Posterior vena cava (tissue), 2 donors: ENCODE results near the gene STK32C. TPM values are rescaled to one million over a fixed set of nuclear protein-coding genes. Genes with fewer than 3 reads are reported as not detected.
A peak's percentile ranks its signal among the peaks of the same experiment; 100 is the strongest.

Experiments used
- DNase-seq: peaks from one replicate; pipeline ENCODE4 v3.0.0-alpha.2; 2020; ENCODE audit warnings: low spot score
- intact Hi-C, 2 donors: fragments of 100-400 bp; cut with DNase I; formaldehyde crosslinking; loops; one replicate each; pipeline versions ENCODE4 v1.14.1 to v1.14.2; 2022 to 2023
- total RNA-seq, 2 donors: library from RNA; stranded (reverse); fragmentation: NEBNext Ultra II Directional; extraction: Animal tissue kit (Norgen Biotek cat#: 25700); gene quantifications; one replicate each; pipeline ENCODE4 v1.2.1, GENCODE V29; 2021
- donor health status: DM: yes; HTN: yes; CAD: no.
- donor health status: DM: yes; HTN: yes; CAD: no.

Gene STK32C
- total RNA-seq, 2 donors from 2014 or later, result 6.3 to 9.7 TPM

DNA sequence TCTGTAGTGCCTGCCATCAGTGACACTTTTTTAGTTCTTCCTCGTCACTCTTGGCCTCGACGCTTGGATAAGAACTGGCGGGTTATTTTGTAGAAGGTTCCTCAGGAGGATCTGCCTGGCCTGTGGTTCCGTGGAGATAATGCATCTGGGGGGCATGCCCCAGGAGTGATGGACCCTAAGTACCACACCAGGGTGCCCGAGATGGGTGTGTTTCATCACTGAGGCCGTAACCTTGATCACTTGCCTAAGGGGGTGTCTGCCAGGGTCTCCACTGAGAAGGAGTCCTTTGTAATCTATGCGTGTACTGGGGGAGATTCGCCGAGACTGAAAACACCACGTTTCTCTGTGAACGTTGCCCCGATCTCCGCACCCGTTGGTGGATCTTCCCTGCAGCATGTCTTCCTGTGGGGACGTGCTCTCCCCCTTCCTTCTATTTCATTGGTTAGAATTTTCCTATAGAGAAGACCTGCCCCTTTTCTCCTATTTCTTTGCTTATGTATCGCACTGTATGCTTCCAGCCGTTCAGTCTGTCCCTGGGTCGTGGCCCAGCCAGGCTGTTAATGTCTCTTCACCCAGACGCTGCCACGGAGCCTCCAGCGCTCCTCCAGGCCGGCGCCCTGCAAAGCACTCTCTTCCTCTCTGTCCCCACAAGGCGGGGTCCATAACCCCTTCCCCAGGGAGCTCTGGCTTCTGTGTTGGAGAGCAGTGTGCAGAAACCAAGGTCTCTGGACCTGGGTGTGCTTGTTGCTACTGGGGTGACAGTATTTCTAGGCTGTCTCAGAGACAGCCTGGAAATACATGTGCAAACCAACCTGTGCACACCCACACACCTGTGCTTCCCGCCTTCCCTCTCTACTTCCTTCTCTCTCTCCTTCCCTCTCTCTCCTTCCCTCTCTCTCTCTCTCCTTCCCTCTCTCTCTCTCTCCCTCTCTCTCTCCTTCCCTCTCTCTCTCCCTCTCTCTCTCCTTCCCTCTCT, 135.4 kb downstream of the STK32C start:
- intact Hi-C loops, result no loop called here
- peak; percentile 32 for DNase-seq

DNA sequence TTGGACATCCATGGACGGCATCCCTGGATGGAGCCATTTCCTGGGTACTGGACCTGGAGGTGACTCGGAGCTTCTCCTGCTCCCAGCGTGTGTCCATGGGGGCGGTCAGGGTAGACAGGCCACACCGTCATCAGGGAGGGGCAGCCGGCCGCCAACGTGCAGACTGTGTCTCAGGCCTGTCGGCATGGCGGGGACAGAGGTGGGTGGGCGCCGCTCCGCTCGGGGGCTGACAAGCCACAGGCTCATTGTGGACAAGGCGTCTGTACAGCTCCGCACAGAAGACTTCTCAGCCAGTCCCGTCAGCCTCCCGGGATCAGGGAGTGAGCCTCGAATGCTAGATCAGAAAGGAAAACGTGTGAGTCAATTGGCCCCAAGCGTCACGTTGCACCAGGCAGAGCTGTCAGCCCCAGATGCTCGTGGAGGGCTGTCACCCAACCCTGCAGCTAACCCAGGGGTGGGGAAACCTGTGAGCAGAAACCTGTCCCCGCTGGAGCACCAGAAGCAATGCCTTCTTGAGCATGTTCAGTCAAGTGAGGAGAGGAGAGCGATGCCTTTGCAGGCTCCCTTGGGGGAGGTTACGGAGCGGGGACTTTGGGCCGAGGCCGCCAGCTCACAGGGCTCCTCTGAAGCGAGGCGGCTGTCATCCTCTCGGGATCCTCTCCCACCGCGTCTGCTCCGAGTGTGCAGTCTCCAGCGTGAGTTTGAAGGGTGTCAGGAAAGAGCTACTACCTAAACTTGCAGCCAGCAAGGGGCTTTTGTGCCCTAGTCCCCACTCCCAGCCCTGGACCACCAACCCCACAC, 137.0 kb downstream of the STK32C start:
- intact Hi-C loops, result no loop called here
- peak; percentile 73 for DNase-seq

- peak; percentile 66 for DNase-seq
- intact Hi-C loops, result no loop called here
Measured at GRCh38 chr10:132169766-132170560, 137.8 kb downstream of the STK32C start.

DNA sequence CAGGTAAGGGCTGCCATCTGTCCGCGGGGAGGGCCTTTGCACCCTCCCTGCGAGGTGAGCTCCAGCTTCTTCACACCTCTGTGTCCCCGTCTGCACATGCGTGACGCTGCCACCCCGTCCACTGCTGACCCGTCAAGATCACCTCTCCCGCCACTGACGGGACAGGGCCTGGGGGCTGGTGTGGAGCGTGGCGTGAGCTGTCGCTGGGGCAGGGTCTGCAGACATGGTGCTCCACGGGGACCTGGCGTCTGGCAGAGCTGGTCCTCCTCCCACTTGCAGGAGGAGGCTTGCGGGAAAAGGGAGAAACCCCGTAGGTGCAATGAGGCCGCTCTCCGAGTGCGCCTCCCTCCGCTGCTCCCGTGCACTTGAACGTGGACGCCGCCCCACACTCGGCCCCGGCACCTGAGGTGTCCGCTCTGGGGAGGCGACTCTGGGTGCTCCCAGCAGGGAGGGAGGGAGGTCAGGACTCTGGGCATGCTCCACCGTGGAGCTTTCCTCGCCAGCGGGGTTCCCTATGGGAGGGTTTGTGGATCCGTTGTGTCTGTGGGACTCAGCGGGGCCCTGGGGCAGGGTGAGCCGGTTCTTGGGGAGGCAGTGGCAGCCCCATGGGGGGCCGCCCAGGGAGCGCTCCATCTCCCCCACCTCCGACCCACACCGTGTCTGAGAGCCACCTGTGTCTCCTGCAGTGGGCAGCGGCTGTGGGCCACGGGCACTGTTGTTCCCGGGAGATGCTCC, 138.6 kb downstream of the STK32C start:
- intact Hi-C loops, result no loop called here
- peak; percentile 82 for DNase-seq

- DNase-seq, result peak; percentile 73
Measured at GRCh38 chr10:132168571-132169030, 139.1 kb downstream of the STK32C start.

GRCh38 chr10:132167976-132168375, 139.8 kb downstream of the STK32C start:
- DNase-seq, result peak; percentile 58
- intact Hi-C loops, result no loop called here

More at GRCh38 chr10:132168571-132169030, 139.1 kb downstream of the STK32C start:
- intact Hi-C loops, result no loop called here

- intact Hi-C loops, result no loop called here
- peak; percentile 76 for DNase-seq
Measured at GRCh38 chr10:132167041-132167674, 140.6 kb downstream of the STK32C start.

DNA sequence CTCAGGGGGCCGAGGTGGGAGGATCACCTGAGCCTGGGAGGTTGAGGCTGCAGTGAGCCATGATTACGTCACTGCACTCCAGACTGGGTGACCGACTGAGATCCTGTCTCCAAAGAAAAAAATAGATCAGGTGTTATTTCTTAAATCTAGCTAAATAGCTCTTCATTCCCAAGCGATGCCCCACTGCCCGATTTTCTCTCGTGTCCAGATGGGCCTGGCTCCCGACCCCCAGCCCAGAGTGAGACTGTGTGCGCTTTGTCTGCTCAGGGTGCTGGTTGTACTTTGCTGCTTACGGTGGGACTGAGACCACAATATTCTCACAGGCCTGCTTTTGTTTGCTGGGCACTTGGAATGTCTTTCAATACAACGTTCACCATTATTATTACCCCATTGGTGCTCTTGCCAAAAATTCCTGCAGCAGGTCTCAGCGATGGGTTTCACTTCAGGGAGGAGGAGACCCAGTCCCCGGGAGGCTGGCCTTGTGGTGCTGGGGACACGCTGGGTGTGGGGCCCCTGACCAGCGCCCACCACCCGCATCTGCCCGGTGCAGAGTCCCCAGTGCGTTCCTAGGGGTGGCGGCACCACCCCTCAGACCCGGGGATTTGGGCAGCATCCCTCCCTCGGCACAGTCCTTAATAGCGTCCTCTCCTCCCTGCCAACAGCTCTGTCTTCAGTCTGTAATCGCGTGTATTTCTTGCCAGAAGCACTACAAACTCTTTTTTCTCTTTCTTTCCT, 141.4 kb downstream of the STK32C start:
- peak; percentile 74 for DNase-seq

DNA sequence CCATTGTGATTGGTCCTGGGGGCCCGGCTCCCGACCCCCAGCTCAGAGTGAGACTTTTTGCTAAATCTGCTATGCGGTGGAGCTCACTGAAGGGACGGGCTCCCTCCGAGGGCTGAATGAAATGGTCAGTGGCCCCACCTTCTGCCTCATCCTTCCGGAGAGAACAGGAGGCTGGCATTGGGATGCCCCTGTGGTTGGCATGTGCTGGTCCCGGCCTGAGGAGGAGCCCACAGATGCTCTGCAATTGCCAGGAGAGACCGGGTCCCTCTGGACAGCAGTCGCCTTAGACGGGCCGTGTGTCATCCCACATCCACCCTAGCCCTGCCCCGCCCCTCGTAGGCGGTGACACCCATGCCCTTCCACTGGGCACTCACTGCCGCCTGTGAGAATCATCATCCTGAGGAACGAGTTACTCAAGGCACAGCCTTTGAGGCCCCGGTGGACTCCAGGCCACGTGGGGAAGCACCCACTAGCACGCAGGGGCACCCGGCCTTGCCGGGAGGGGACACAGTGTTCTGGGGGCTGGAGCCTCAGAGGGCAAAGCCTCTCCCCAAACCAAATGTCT, 142.3 kb downstream of the STK32C start:
- DNase-seq, result peak; percentile 69
- intact Hi-C loops, result no loop called here

More for the DNA sequence above, 141.4 kb downstream of the STK32C start:
- intact Hi-C loops, result no loop called here

DNA sequence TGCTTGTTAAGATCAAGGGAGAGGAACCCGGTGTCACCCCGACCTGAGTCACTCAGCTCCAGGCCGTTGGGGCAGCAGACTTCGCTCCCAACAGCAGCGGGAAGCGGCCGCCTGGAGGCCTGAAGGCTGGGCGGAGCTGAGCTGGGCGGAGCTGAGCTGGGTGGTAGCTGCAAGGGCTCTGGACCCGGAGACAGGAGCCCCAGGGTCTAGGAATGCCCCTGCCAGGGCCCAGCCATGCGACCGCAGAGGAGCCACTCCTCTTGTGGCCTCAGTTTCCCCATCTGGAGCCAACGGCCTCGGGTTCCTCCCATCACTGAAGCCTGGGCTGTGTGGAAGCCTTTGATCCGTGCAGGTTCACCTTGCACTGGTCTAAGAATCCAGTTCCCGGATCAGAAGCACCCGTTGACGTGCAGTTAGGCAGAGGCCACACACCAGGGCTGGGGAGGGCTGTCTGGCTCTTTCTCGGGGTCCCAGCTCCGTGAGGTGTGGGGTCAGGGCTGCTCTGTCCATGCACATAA, 142.9 kb downstream of the STK32C start:
- DNase-seq, result peak; percentile 68
- intact Hi-C loops, result no loop called here

- intact Hi-C loops, result no loop called here
- DNase-seq, result peak; percentile 57
Measured at GRCh38 chr10:132163826-132164515, 143.8 kb downstream of the STK32C start.

DNA sequence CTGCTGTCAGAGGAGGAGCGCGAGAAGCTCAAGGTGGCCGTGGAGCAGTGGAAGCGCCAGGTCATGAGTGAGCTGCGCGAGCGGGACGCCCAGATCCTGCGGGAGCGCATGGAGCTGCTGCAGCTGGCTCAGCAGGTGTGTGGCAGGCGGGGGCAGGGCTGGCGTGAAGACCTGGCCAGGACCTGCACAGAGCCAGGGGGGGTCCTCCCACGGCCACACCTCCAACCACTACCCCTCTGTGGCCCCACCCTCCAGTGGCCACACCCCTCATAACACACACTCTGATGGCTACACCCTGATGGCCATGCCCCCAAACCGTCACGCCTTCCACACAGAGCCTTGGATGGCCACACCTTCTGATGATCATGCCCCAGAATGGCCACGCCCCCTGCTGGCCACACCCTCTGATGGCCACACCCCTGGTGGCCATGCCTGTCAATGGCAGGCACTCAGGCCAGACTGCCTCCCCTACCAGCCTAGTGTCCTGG, 144.4 kb downstream of the STK32C start:
- peak; percentile 52 for DNase-seq
- intact Hi-C loops, result no loop called here

GRCh38 chr10:132162590-132163277, 145.0 kb downstream of the STK32C start:
- intact Hi-C loops, result no loop called here

DNA sequence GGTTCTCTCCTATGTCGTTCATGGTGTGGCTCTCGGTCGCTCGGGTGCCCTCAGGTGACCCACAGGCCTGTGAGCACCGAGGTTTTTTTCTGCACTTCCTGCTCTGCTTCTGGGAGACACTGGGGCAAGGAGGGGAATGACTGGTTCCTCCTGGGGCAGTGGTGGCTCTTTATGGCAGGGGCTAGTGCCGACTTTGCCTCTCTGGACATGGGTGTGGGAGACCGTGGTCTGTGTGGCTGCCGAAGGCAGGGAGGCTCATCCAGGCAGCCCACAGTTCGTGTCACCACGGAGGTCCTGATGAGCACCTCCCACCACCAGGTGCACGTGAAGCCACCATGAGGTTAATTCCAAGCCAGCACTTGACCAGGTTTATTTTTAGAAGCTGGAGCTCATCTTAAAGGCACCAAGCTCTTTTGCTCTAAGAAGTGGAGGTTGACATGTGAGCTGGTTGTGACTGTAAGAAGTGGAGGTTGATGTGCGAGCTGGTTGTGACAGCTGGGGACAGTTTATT, 145.7 kb downstream of the STK32C start:
- no peak for DNase-seq
- intact Hi-C loops, result no loop called here

More at GRCh38 chr10:132162590-132163277, 145.0 kb downstream of the STK32C start:
- DNase-seq, result peak; percentile 46
